ENCODE results near the gene C3orf20. TPM values are rescaled to one million over a fixed set of nuclear protein-coding genes. Genes with fewer than 3 reads are reported as not detected.

The C3orf20 gene
- total and polyA plus RNA-seq, 2 of the 13 experiments (the other 11 are each of a cell fraction or from before 2014, with no cell fraction given), result 0.03 to 0.04 TPM

DNA sequence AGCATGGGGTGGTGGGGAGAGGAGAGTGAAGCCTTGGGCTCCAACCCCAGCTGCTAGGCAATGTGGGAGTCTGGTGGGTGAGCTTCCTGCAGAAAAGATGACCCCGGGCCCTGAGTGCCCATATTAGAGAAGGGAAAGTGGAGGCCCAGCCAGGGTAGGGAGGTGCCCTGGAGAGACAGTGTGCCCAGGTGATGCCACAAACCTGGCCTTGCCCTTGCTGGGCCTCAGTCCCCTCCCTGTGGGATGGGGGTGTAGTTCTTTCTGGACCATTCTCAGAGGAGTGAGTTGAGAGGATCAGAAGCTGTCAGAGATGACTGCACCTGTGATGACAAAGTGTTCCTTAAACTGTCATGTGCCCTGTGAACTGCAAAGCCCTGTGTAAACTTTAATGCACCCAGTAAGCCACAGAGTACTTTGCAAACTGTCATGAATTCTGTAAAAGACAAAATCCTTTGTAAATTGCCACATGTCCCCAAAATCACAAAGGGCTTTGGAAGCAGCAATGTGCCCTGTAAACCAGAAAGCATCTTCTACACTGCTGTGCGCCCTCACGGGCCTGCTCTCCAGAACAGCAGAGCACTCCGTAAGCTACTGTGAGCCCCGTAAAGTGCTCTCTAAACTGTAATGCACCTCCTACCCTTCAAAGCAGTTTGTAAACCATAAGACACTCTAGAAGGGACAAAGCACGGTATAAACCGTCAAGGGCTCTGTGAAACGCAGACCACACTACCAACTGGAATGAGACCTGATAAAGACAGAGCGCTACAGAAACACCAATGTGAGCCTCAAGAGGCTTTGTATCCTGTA lies 92.5 kb downstream of the C3orf20 start:
- CTCF ChIA-PET (ENCODE audit: low intra/inter-chr PET ratio, low total read pairs), result no interaction called here
- no peak for ATAC-seq
- WGBS (ENCODE audit: low lambda C conversion rate), result 54% methylated on average over 7 of the region's 9 CpGs

More for the DNA sequence above, 92.5 kb downstream of the C3orf20 start:
- H3K79me2 ChIP-seq (ENCODE audit: insufficient read depth, low read length), result no peaks in the 10 kb centered on the region
- no peak overlapping the region for H3K4me2 ChIP-seq (ENCODE audit: low read depth, low read length)
- no peaks in the 10 kb centered on the region for H3K36me3 ChIP-seq (replicated peaks in 1 of 2; ENCODE audit: control insufficient read depth in 1 of 2, insufficient read depth in 2 of 2, low read length in 2 of 2)
- in situ Hi-C loops (cut with HindIII; ENCODE audit: extremely low pct_ligation_motif_present, low pct_unique_long_range_greater_than_20kb), result no loop called here
- FAIRE-seq (no peak), DNase-seq (ENCODE audit: low spot score) (no peak)
- H3K9me3 ChIP-seq (ENCODE audit: low read length), result no peaks in the 10 kb centered on the region
- peaks cover 2 to 47% of the 10 kb centered on the region in 2 experiments; a peak in 3 of 5 replicates for H3K27me3 ChIP-seq (ENCODE audit: control insufficient read depth in 1 of 2, insufficient read depth in 2 of 2, low read length in 2 of 2)
- no TSS peak for BruUV-seq (replicated peaks)
- POLR2A ChIA-PET, result no interaction called here
- H3K4me1 ChIP-seq (ENCODE audit: insufficient read depth, low read length), result no peaks in the 10 kb centered on the region
- no peak overlapping the region for H3K27ac ChIP-seq (ENCODE audit: extremely low read length, insufficient read depth, low read length)
- TF ChIP-seq CAMTA2 (CRISPR knock-in tag; IDR thresholded peaks at IDR 0.05; ENCODE audit: borderline replicate concordance) (no peak), ZNF512 (CRISPR knock-in tag; IDR thresholded peaks at IDR 0.05) (no peak), MYC (CRISPR knock-in tag; IDR thresholded peaks at IDR 0.05; ENCODE audit: borderline replicate concordance) (no peak), RFXANK (CRISPR knock-in tag; IDR thresholded peaks at IDR 0.05) (no peak), REPIN1 (CRISPR knock-in tag; IDR thresholded peaks at IDR 0.05; ENCODE audit: borderline replicate concordance, low read depth) (no peak)
- no peak overlapping the region for H3K9ac ChIP-seq (ENCODE audit: insufficient read depth, low read depth, low read length)
- H2AFZ ChIP-seq (ENCODE audit: low read length), result no peak overlapping the region
- H4K20me1 ChIP-seq (ENCODE audit: insufficient read depth, low read length), result no peaks in the 10 kb centered on the region
- H3K4me3 ChIP-seq (replicated peaks in 1 of 3; ENCODE audit: insufficient read depth in 1 of 3, low read depth in 2 of 3, low read length in 3 of 3), result no peak overlapping the region
- intact Hi-C loops (cut with micrococcal nuclease; ENCODE audit: unreplicated experiment), result no loop called here

Data from HepG2 (cell line).